HUES48 (cell line): Measurements from ENCODE around the gene OR2T3.
"Not testable (repeated sequence)": the region's sequence is repeated elsewhere in the genome, so short reads cannot be mapped to it uniquely, and the experiment has no call there.

Experiments used
- H3K27ac ChIP-seq: one replicate; pipeline ENCODE4 v1.7.0; 2013; ENCODE audit warnings: low read depth, low read length, inconsistent platforms
- H3K27me3 ChIP-seq: 2 replicates; pipeline ENCODE4 v1.6.1; 2013; ENCODE audit warnings: mild to moderate bottlenecking, low read length; ENCODE audit not compliant: control insufficient read depth, insufficient read depth
- H3K36me3 ChIP-seq: 2 replicates; pipeline ENCODE4 v1.6.1; 2013; ENCODE audit warnings: low read length; ENCODE audit not compliant: control insufficient read depth, insufficient read depth
- H3K4me1 ChIP-seq: 2 replicates; pipeline ENCODE4 v1.6.1; 2013; ENCODE audit warnings: mild to moderate bottlenecking, low read length; ENCODE audit not compliant: control insufficient read depth, insufficient read depth
- H3K4me3 ChIP-seq: 2 replicates; pipeline ENCODE4 v1.5.1; 2013; ENCODE audit warnings: mild to moderate bottlenecking, low read depth, low read length
- H3K9ac ChIP-seq: 2 replicates; pipeline ENCODE4 v1.6.1; 2013; ENCODE audit warnings: mild to moderate bottlenecking, low read depth, low read length, moderate library complexity
- H3K9me3 ChIP-seq: 2 replicates; pipeline ENCODE4 v1.6.1; 2013; ENCODE audit warnings: low read length; ENCODE audit not compliant: control insufficient read depth, insufficient read depth

The OR2T3 gene, protein sequence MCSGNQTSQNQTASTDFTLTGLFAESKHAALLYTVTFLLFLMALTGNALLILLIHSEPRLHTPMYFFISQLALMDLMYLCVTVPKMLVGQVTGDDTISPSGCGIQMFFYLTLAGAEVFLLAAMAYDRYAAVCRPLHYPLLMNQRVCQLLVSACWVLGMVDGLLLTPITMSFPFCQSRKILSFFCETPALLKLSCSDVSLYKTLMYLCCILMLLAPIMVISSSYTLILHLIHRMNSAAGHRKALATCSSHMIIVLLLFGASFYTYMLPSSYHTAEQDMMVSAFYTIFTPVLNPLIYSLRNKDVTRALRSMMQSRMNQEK

GRCh38 chr1:248473051-248473450 lies at the start of gene OR2T3:
OR2T3 (plus strand) TSS chr1:248473351; CDS start chr1:248473351, 0 bp downstream.
- not testable (repeated sequence) for H3K9ac ChIP-seq, H3K4me3 ChIP-seq, H3K27me3 ChIP-seq, H3K4me1 ChIP-seq, H3K27ac ChIP-seq, H3K36me3 ChIP-seq
- H3K9me3 ChIP-seq = peaks cover 30% of the 10 kb centered on the region

DNA sequence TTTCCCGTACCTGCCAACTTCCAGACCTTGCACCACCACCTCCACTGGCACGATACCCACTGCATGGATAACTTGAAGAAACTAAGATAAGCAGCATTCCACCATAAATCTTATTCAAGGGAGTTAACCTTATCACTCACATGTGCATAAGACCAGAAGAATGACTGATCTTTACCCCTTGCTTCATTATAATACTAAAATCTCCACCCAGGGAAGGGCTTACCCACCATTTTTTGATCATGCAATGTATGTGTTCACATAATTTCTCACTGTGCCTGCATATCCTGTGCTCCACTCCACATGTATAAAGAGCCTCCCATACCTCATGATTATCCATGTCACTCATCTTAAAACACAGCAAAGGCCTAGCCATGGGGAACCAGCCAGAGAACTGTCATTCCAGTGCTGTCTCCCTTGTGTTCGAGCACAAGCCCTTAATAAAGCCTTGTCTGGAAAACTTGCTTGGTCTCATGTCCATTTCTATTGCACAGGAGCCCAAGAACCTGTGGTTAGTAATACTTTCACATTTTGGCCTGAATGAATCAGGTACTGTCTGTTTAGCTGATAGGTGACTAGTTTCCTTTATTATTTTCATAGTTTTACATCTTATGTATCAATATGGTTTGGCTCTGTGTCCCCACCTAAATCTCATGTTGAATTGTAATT lies 45.5 kb upstream of the OR2T3 start:
- H3K9me3 ChIP-seq = peaks cover 60% of the 10 kb centered on the region
- H3K4me3 ChIP-seq, H3K27ac ChIP-seq: not testable (repeated sequence)

DNA sequence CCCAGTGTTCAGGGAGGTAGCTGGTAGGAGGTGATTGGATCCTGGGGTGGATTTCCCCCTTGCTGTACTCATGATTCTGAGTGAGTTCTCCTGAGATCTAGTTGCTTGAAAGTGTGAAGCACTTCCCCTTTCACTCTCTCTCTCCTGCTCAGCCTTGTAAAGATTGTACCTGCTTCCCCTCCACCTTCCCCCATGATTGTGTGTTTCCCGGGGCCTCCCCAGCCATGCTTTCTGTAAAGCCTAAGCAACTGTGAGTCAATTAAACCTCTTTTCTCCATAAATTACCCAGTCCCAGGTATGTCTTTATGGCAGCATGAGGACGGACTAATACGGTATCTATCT lies 45.0 kb upstream of the OR2T3 start:
- not testable (repeated sequence) for H3K27me3 ChIP-seq, H3K4me1 ChIP-seq, H3K4me3 ChIP-seq, H3K36me3 ChIP-seq, H3K9ac ChIP-seq, H3K27ac ChIP-seq
- H3K9me3 ChIP-seq = peaks cover 57% of the 10 kb centered on the region

More for the DNA sequence above, 45.5 kb upstream of the OR2T3 start:
- not testable (repeated sequence) for H3K27me3 ChIP-seq, H3K9ac ChIP-seq, H3K4me1 ChIP-seq, H3K36me3 ChIP-seq

GRCh38 chr1:248431683-248432082 lies 41.5 kb upstream of the OR2T3 start:
- not testable (repeated sequence) for H3K9ac ChIP-seq, H3K27me3 ChIP-seq

GRCh38 chr1:248432201-248432600 lies 41.0 kb upstream of the OR2T3 start:
- H3K9me3 ChIP-seq = peaks cover 50% of the 10 kb centered on the region
- H3K27me3 ChIP-seq = not testable (repeated sequence)

More at GRCh38 chr1:248431683-248432082, 41.5 kb upstream of the OR2T3 start:
- H3K27ac ChIP-seq, H3K4me1 ChIP-seq, H3K4me3 ChIP-seq, H3K36me3 ChIP-seq: not testable (repeated sequence)
- peaks cover 54% of the 10 kb centered on the region for H3K9me3 ChIP-seq

GRCh38 chr1:248433811-248434415 lies 39.2 kb upstream of the OR2T3 start:
- not testable (repeated sequence) for H3K4me1 ChIP-seq, H3K36me3 ChIP-seq, H3K27me3 ChIP-seq, H3K27ac ChIP-seq, H3K9ac ChIP-seq, H3K4me3 ChIP-seq
- peaks cover 47% of the 10 kb centered on the region for H3K9me3 ChIP-seq

More at GRCh38 chr1:248432201-248432600, 41.0 kb upstream of the OR2T3 start:
- H3K4me1 ChIP-seq, H3K27ac ChIP-seq, H3K4me3 ChIP-seq, H3K9ac ChIP-seq, H3K36me3 ChIP-seq: not testable (repeated sequence)

DNA sequence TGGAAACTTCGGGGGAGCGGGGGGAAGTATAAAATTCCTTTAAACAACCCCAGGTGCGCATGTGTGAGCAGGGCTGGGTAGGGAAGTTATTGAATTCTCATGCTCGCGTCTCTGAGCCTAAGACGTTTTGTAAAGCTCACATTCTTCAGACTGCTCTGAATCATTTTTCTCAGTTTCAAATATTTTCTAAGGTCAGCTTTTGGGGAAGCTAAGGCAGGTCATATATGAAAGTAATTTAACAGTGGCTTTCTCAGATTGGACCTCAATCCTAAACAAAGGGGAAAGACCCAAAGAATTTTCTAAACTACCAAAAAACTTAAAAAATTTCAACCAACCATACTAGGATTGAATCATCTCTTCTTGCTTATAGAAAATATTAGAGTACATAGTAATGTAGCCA lies 38.2 kb upstream of the OR2T3 start:
- not testable (repeated sequence) for H3K27me3 ChIP-seq, H3K27ac ChIP-seq, H3K36me3 ChIP-seq, H3K4me1 ChIP-seq, H3K9ac ChIP-seq, H3K4me3 ChIP-seq
- H3K9me3 ChIP-seq = peaks cover 51% of the 10 kb centered on the region

- H3K9me3 ChIP-seq = peaks cover 47% of the 10 kb centered on the region
- not testable (repeated sequence) for H3K4me3 ChIP-seq, H3K36me3 ChIP-seq, H3K4me1 ChIP-seq, H3K9ac ChIP-seq, H3K27me3 ChIP-seq, H3K27ac ChIP-seq
Observed at GRCh38 chr1:248436303-248436702, 36.8 kb upstream of the OR2T3 start.

GRCh38 chr1:248438668-248439067 lies 34.5 kb upstream of the OR2T3 start:
- not testable (repeated sequence) for H3K9ac ChIP-seq, H3K36me3 ChIP-seq, H3K27me3 ChIP-seq, H3K27ac ChIP-seq, H3K4me3 ChIP-seq, H3K4me1 ChIP-seq
- H3K9me3 ChIP-seq = peaks cover 43% of the 10 kb centered on the region

GRCh38 chr1:248439283-248439682 lies 33.9 kb upstream of the OR2T3 start:
- not testable (repeated sequence) for H3K9ac ChIP-seq, H3K27ac ChIP-seq, H3K4me1 ChIP-seq, H3K27me3 ChIP-seq, H3K36me3 ChIP-seq, H3K4me3 ChIP-seq
- peaks cover 42% of the 10 kb centered on the region for H3K9me3 ChIP-seq

DNA sequence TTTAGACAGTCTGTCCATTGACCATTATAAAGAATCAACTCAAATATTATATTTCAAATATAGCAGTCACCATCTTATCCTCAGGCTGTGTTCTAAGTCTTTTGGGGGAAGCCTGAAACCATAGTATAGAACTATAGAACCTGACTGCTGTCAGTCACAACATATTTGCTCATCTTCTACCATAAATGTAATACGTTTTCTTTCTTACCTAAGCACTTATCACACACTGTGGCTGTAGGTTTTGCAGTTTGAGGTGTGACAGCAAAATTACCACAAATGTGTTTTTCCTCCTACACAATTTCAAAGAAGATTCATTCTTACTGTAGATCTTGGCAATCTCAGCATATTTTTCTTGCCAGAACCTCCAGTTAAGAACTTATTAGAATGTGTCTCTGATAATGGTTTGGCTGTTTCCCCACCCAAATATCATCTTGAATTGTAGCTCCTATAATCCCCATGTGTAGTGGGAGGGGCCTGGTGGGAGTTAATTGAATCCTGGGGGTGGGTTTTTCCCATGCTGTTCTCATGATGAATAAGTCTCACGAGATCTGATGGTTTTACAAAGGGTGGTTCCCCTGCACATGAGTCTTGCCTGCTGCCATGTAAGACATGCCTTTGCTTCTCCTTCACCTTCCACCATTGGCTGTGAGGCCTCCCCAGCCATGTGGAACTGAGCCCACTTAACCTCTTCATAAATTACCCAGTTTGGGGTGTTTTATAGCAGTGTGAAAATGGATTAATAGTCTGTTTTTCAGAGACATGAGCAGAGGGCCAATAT lies 30.5 kb upstream of the OR2T3 start:
- H3K4me1 ChIP-seq, H3K36me3 ChIP-seq, H3K27ac ChIP-seq, H3K9ac ChIP-seq, H3K27me3 ChIP-seq, H3K4me3 ChIP-seq: not testable (repeated sequence)
- H3K9me3 ChIP-seq = peaks cover 57% of the 10 kb centered on the region
